HEK293 (cell line): ENCODE measurements around the gene PNKD.

ENCODE experiments used
- AEBP2 ChIP-seq: fragments of 450-650 bp; formaldehyde crosslinking; IDR thresholded peaks from 2 replicates; pipeline ENCODE4 v1.5.1; 2016; ENCODE audit warnings: missing biosample characterization, missing genetic modification characterization, borderline replicate concordance
- BCL6B ChIP-seq: fragments of 450-650 bp; formaldehyde crosslinking; IDR thresholded peaks from 2 replicates; pipeline ENCODE4 v1.5.1; 2017; ENCODE audit warnings: missing biosample characterization, missing genetic modification characterization
- HOXC10 ChIP-seq: sonication (generic); formaldehyde crosslinking; IDR thresholded peaks from 2 replicates; pipeline ENCODE4 v1.8.1; 2023; ENCODE audit warnings: mild to moderate bottlenecking, missing genetic modification reagents
- MEIS1 ChIP-seq: sonication (generic); formaldehyde crosslinking; IDR thresholded peaks from 2 replicates; pipeline ENCODE4 v1.8.1; 2022; ENCODE audit warnings: missing genetic modification reagents, mild to moderate bottlenecking, borderline replicate concordance
- SCRT1 ChIP-seq: fragments of 450-650 bp; formaldehyde crosslinking; IDR thresholded peaks from 2 replicates; pipeline ENCODE4 v1.5.1; 2016; ENCODE audit warnings: missing biosample characterization, missing genetic modification characterization, borderline replicate concordance
- TRIM28 ChIP-seq: IDR thresholded peaks from 2 replicates; pipeline ENCODE4 v1.6.1; 2011; ENCODE audit warnings: low read length, control low read depth, borderline replicate concordance
- ZBTB7A ChIP-seq: fragments of 450-650 bp; formaldehyde crosslinking; IDR thresholded peaks from 2 replicates; pipeline ENCODE4 v1.5.1; 2016; ENCODE audit warnings: low read depth, missing biosample characterization, missing genetic modification characterization
- ZFP37 ChIP-seq: fragments of 450-650 bp; formaldehyde crosslinking; IDR thresholded peaks from 2 replicates; pipeline ENCODE4 v1.5.1; 2016; ENCODE audit warnings: missing biosample characterization, missing genetic modification characterization
- ZNF112 ChIP-seq: fragments of 450-650 bp; formaldehyde crosslinking; IDR thresholded peaks from 2 replicates; pipeline ENCODE4 v1.5.0; 2017; ENCODE audit warnings: missing biosample characterization, missing genetic modification characterization
- ZNF148 ChIP-seq: fragments of 450-650 bp; formaldehyde crosslinking; IDR thresholded peaks from 2 replicates; pipeline ENCODE4 v1.5.0; 2017; ENCODE audit warnings: missing biosample characterization, missing genetic modification characterization, borderline replicate concordance
- ZNF211 ChIP-seq: fragments of 450-650 bp; formaldehyde crosslinking; IDR thresholded peaks from 2 replicates; pipeline ENCODE4 v1.5.1; 2016; ENCODE audit warnings: low read depth, missing biosample characterization, missing genetic modification characterization
- ZNF239 ChIP-seq: fragments of 450-650 bp; formaldehyde crosslinking; IDR thresholded peaks from 2 replicates; pipeline ENCODE4 v1.5.1; 2016; ENCODE audit warnings: missing biosample characterization, missing genetic modification characterization
- ZNF362 ChIP-seq: fragments of 450-650 bp; formaldehyde crosslinking; IDR thresholded peaks from 2 replicates; pipeline ENCODE4 v1.5.1; 2016; ENCODE audit warnings: missing biosample characterization, missing genetic modification characterization
- ZNF423 ChIP-seq: fragments of 450-650 bp; formaldehyde crosslinking; IDR thresholded peaks from 2 replicates; pipeline ENCODE4 v1.5.1; 2016; ENCODE audit warnings: missing biosample characterization, missing genetic modification characterization
- ZNF510 ChIP-seq: fragments of 450-650 bp; formaldehyde crosslinking; IDR thresholded peaks from 2 replicates; pipeline ENCODE4 v1.5.1; 2018; ENCODE audit warnings: mild to moderate bottlenecking, missing genetic modification characterization, missing biosample characterization; ENCODE audit not compliant: insufficient replicate concordance
- ZNF513 ChIP-seq: fragments of 450-650 bp; IDR thresholded peaks from 2 replicates; pipeline ENCODE4 v1.5.1; 2018; ENCODE audit warnings: missing biosample characterization, missing genetic modification characterization
- ZNF518A ChIP-seq: fragments of 450-650 bp; formaldehyde crosslinking; conservative IDR thresholded peaks from 2 replicates; pipeline ENCODE4 v1.5.1; 2016; ENCODE audit warnings: low read depth, missing biosample characterization, missing genetic modification characterization
- ZNF555 ChIP-seq: fragments of 450-650 bp; formaldehyde crosslinking; conservative IDR thresholded peaks from 2 replicates; pipeline ENCODE4 v1.5.1; 2017; ENCODE audit warnings: missing biosample characterization, mild to moderate bottlenecking, missing genetic modification characterization, inconsistent platforms
- ZNF560 ChIP-seq: fragments of 450-650 bp; formaldehyde crosslinking; IDR thresholded peaks from 2 replicates; pipeline ENCODE4 v1.5.1; 2017; ENCODE audit warnings: missing biosample characterization, missing genetic modification characterization, borderline replicate concordance
- ZNF639 ChIP-seq: fragments of 450-650 bp; formaldehyde crosslinking; IDR thresholded peaks from 2 replicates; pipeline ENCODE4 v1.5.1; 2016; ENCODE audit warnings: missing biosample characterization, missing genetic modification characterization
- ZNF645 ChIP-seq: fragments of 450-650 bp; formaldehyde crosslinking; IDR thresholded peaks from 2 replicates; pipeline ENCODE4; 2016; ENCODE audit warnings: missing biosample characterization, missing genetic modification characterization
- ZNF768 ChIP-seq: fragments of 450-650 bp; formaldehyde crosslinking; IDR thresholded peaks from 2 replicates; pipeline ENCODE4 v1.5.1; 2018; ENCODE audit warnings: missing biosample characterization, mild to moderate bottlenecking, missing genetic modification characterization
- ZSCAN30 ChIP-seq: fragments of 450-650 bp; IDR thresholded peaks from 2 replicates; pipeline ENCODE4 v1.5.1; 2018; ENCODE audit warnings: missing biosample characterization, mild to moderate bottlenecking, missing genetic modification characterization, moderate library complexity

Gene PNKD

GRCh38 chr2:218301176-218301819 is 31.0 kb downstream of the PNKD start (continued):
- peak; percentile 77; the same call in 1 of the 2 replicates for TF ChIP-seq ZSCAN30 (tag by site-specific recombination)
- peak; percentile 69; the same call in 1 of the 2 replicates for TF ChIP-seq SCRT1 (tag by site-specific recombination)
- TF ChIP-seq ZNF362 (tag by site-specific recombination) = 0 out of 2 replicates have a peak, but pooled peaks have one; percentile 20
- TF ChIP-seq ZNF645 (tag by site-specific recombination) = no peak
- no peak for TF ChIP-seq HOXC10 (CRISPR knock-in tag)
- 0 out of 2 replicates have a peak, but pooled peaks have one; percentile 30 for TF ChIP-seq ZFP37 (tag by site-specific recombination)
- TF ChIP-seq ZNF560 = no peak
- no peak for TF ChIP-seq ZNF211 (tag by site-specific recombination)
- TF ChIP-seq ZNF768 (tag by site-specific recombination) = no peak
- TF ChIP-seq ZBTB7A (tag by site-specific recombination) = no peak
- no peak for TF ChIP-seq AEBP2 (tag by site-specific recombination)
- TF ChIP-seq ZNF239 (tag by site-specific recombination) = no peak
- TF ChIP-seq ZNF513 (tag by site-specific recombination) = no peak
- TF ChIP-seq ZNF423 (tag by site-specific recombination) = no peak
- no peak for TF ChIP-seq ZNF518A (tag by site-specific recombination)
- no peak for TF ChIP-seq ZNF112
- no peak for TF ChIP-seq ZNF148 (tag by site-specific recombination)
- no peak for TF ChIP-seq MEIS1 (CRISPR knock-in tag)
- TF ChIP-seq TRIM28 = no peak
- no peak for TF ChIP-seq ZNF510 (tag by site-specific recombination)
- no peak for TF ChIP-seq ZNF639
- TF ChIP-seq ZNF555 (tag by site-specific recombination) = no peak
- no peak for TF ChIP-seq BCL6B
